IMR-90 (cell line): ENCODE measurements around the gene ALK. TPM values are rescaled to one million over a fixed set of nuclear protein-coding genes. Genes with fewer than 3 reads are reported as not detected.

Experiments
- ATAC-seq: fragments of 200-7000 bp; cut with Tn5 transposase; 2 replicates; pipeline ENCODE4 v1.9.1; 2020; ENCODE audit warnings: low read depth, mild to moderate bottlenecking, moderate library complexity
- BruUV-seq: library from RNA; stranded (reverse); fragments of 400-500 nt; replicated peaks from 2 replicates; lab custom pipeline; 2021; lab: Mats Ljungman, UMichigan
- CTCF ChIA-PET: fragments of 300-600 bp; formaldehyde crosslinking; extraction: SDS; loops from one replicate; lab custom pipeline; 2021; ENCODE audit warnings: antibody characterized with exemption; lab: Yijun Ruan, JAX
- POLR2A ChIA-PET: fragments of 300-600 bp; sonication (Branson Sonifier 250); formaldehyde crosslinking; loops from one replicate; lab custom pipeline; 2022; ENCODE audit warnings: antibody characterized with exemption; ENCODE audit not compliant: unreplicated experiment; lab: Charles Lee
- DNase-seq: peaks from one replicate; pipeline ENCODE4 v3.0.0; 2013
- H2AFZ ChIP-seq: replicated peaks from 2 replicates; pipeline ENCODE3; 2013; ENCODE audit warnings: low read length, mild to moderate bottlenecking; ENCODE audit not compliant: poor library complexity
- H2AK5ac ChIP-seq: 2 replicates; pipeline ENCODE4 v1.6.1; 2013; ENCODE audit warnings: low read depth, low read length, inconsistent platforms
- H2AK9ac ChIP-seq: replicated peaks from 2 replicates; pipeline ENCODE3; 2013; ENCODE audit warnings: mild to moderate bottlenecking, low read depth, low read length, moderate library complexity; ENCODE audit not compliant: poor library complexity
- H2BK120ac ChIP-seq: 2 replicates; pipeline ENCODE4 v1.6.1; 2013; ENCODE audit warnings: low read depth, low read length, inconsistent platforms
- H2BK15ac ChIP-seq: 3 replicates; pipeline ENCODE4 v1.6.1; 2013; ENCODE audit warnings: low read depth, low read length, inconsistent platforms
- H2BK20ac ChIP-seq: 2 replicates; pipeline ENCODE4 v1.6.1; 2013; ENCODE audit warnings: low read depth, mild to moderate bottlenecking, inconsistent platforms, low read length, moderate library complexity
- H2BK5ac ChIP-seq: 2 replicates; pipeline ENCODE4 v1.6.1; 2013; ENCODE audit warnings: mild to moderate bottlenecking, low read depth, low read length, inconsistent platforms; ENCODE audit not compliant: poor library complexity, severe bottlenecking
- H3K14ac ChIP-seq: replicated peaks from 2 replicates; pipeline ENCODE4 v1.6.1; 2013; ENCODE audit warnings: low read depth, low read length, inconsistent platforms
- H3K18ac ChIP-seq: 2 replicates; pipeline ENCODE4 v1.6.1; 2013; ENCODE audit warnings: low read depth, low read length, control low read depth
- H3K23ac ChIP-seq: 2 replicates; pipeline ENCODE4 v1.6.1; 2013; ENCODE audit warnings: low read depth, low read length, inconsistent platforms
- H3K27ac ChIP-seq: 2 replicates; pipeline ENCODE4 v1.5.1; 2013; ENCODE audit warnings: mild to moderate bottlenecking, control low read depth, low read length; ENCODE audit not compliant: insufficient read depth
- H3K27me3 ChIP-seq: 2 replicates; pipeline ENCODE4 v1.6.1; 2013; ENCODE audit warnings: low read length; ENCODE audit not compliant: control insufficient read depth, insufficient read depth
- H3K36me3 ChIP-seq: 2 replicates; pipeline ENCODE4 v1.6.1; 2013; ENCODE audit warnings: low read length, mixed read lengths; ENCODE audit not compliant: control insufficient read depth, insufficient read depth
- H3K4ac ChIP-seq: 2 replicates; pipeline ENCODE4 v1.6.1; 2013; ENCODE audit warnings: low read depth, low read length, inconsistent platforms
- H3K4me1 ChIP-seq: 2 replicates; pipeline ENCODE4 v1.6.1; 2013; ENCODE audit warnings: low read length, mixed read lengths; ENCODE audit not compliant: control insufficient read depth, insufficient read depth
- H3K4me2 ChIP-seq: 2 replicates; pipeline ENCODE4 v1.6.1; 2013; ENCODE audit warnings: low read depth, mild to moderate bottlenecking, control low read depth, low read length, moderate library complexity
- H3K4me3 ChIP-seq: 2 replicates; pipeline ENCODE4 v1.5.1; 2013; ENCODE audit warnings: low read depth, mild to moderate bottlenecking, control low read depth, low read length, moderate library complexity; ENCODE audit not compliant: insufficient read depth
- H3K56ac ChIP-seq: 2 replicates; pipeline ENCODE4 v1.6.1; 2013; ENCODE audit warnings: low read length, inconsistent platforms; ENCODE audit not compliant: insufficient read depth; ENCODE audit errors: extremely low read depth
- H3K79me1 ChIP-seq, 2 experiments: 2 replicates each; pipeline ENCODE4 v1.6.1; 2013; ENCODE audit warnings: low read length in 2 of 2, inconsistent platforms in 1 of 2, low read depth in 1 of 2
- H3K9ac ChIP-seq: 2 replicates; pipeline ENCODE4 v1.6.1; 2013; ENCODE audit warnings: low read depth, low read length, control low read depth
- H3K9me1 ChIP-seq: 2 replicates; pipeline ENCODE4 v1.6.1; 2013; ENCODE audit warnings: low read length, inconsistent platforms; ENCODE audit not compliant: insufficient read depth
- H3K9me3 ChIP-seq: 2 replicates; pipeline ENCODE4 v1.6.1; 2013; ENCODE audit warnings: low read length; ENCODE audit not compliant: control insufficient read depth, insufficient read depth
- H4K20me1 ChIP-seq: 2 replicates; pipeline ENCODE4 v1.6.1; 2013; ENCODE audit warnings: low read length, inconsistent platforms; ENCODE audit not compliant: insufficient read depth
- H4K5ac ChIP-seq: 2 replicates; pipeline ENCODE4 v1.6.1; 2013; ENCODE audit warnings: mild to moderate bottlenecking, low read depth, low read length, control low read depth
- H4K8ac ChIP-seq, 2 experiments: 2 replicates each; pipeline ENCODE4 v1.6.1; 2013; ENCODE audit warnings: low read depth in 2 of 2, low read length in 2 of 2, control low read depth in 1 of 2, inconsistent platforms in 1 of 2
- H4K91ac ChIP-seq: 2 replicates; pipeline ENCODE4 v1.6.1; 2013; ENCODE audit warnings: low read depth, low read length, inconsistent platforms; ENCODE audit not compliant: insufficient read depth
- MXI1 ChIP-seq: IDR thresholded peaks from 2 replicates; pipeline ENCODE4 v1.6.1; 2012; ENCODE audit warnings: low read depth, mild to moderate bottlenecking, low read length, moderate library complexity, borderline replicate concordance
- WGBS, 2 experiments: methylation state at CpG; one replicate each; pipeline versions ENCODE4 v1.1.5 to v1.1.7; 2013; ENCODE audit warnings: missing lambda C conversion rate in 2 of 2; ENCODE audit not compliant: insufficient read length in 1 of 2; ENCODE audit errors: extremely low coverage in 2 of 2; 5-methylcytosine and 5-hydroxymethylcytosine counted together
- dilution Hi-C: fragments of 300-500 bp; cut with HindIII; formaldehyde crosslinking; loops from one replicate; pipeline ENCODE4 v1.14.3; 2018; ENCODE audit warnings: low sequenced_read_pairs; ENCODE audit not compliant: unreplicated experiment
- in situ Hi-C: fragments of 300-500 bp; cut with MboI; formaldehyde crosslinking; loops from 3 replicates; pipeline ENCODE4 v1.14.3; 2019; ENCODE audit warnings: low sequenced_read_pairs, inconsistent platforms, mixed read lengths
- intact Hi-C: fragments of 100-400 bp; cut with micrococcal nuclease; formaldehyde crosslinking; loops from 2 replicates; pipeline ENCODE4 v1.10.0; 2022
- polyA plus RNA-seq, 3 experiments: library from polyadenylated mRNA; depleted of rRNA; stranded (reverse); fragments of >200 nt; gene quantifications; 2 replicates each; pipeline ENCODE4 v1.2.3, GENCODE V29; 2012; ENCODE audit warnings: low replicate concordance in 1 of 3
- total RNA-seq: library from RNA; depleted of rRNA; stranded (reverse); fragments of >200 nt; gene quantifications from 2 replicates; pipeline ENCODE4 v1.2.3, GENCODE V29; 2012

Gene ALK
- total and polyA plus RNA-seq, 2 of the 4 experiments (the other 2 are of a cell fraction): not detected

- H3K4me1 ChIP-seq: no peaks in the 10 kb centered on the region
- WGBS, 2 experiments: no CpG with 5 or more reads among the region's 4 CpGs
- H3K4ac ChIP-seq: 0 out of 2 replicates have a peak overlapping the region, but pooled peaks have one; percentile 5
- ATAC-seq (0 out of 2 replicates have a peak, but pooled peaks have one; percentile 29), DNase-seq (no peak)
- H3K56ac ChIP-seq: no peak overlapping the region
- intact Hi-C loops: no loop called here
- in situ Hi-C loops: no loop called here
- no peak overlapping the region for H2AK9ac ChIP-seq
- no peaks in the 10 kb centered on the region for H3K9me1 ChIP-seq
- no peaks in the 10 kb centered on the region for H3K36me3 ChIP-seq
- H4K8ac ChIP-seq: no peak overlapping the region
- H3K4me2 ChIP-seq: no peak overlapping the region
- H3K14ac ChIP-seq: no peak overlapping the region; the same call in 1 of the 2 replicates
- H2AK5ac ChIP-seq: no peak overlapping the region
- no peak overlapping the region for H3K23ac ChIP-seq
- no peak overlapping the region for H3K27ac ChIP-seq
- H2AFZ ChIP-seq: no peak overlapping the region
- BruUV-seq: no TSS peak
- ChIA-PET CTCF (no interaction called here), POLR2A (no interaction called here)
- no peak overlapping the region for H4K91ac ChIP-seq
- no peaks in the 10 kb centered on the region for H4K20me1 ChIP-seq
- dilution Hi-C loops: no loop called here
- no peak overlapping the region for H2BK15ac ChIP-seq
- H4K5ac ChIP-seq: no peak overlapping the region
- no peak overlapping the region for H2BK20ac ChIP-seq
- no peak overlapping the region for H2BK5ac ChIP-seq
- H3K4me3 ChIP-seq: no peak overlapping the region
- H3K9ac ChIP-seq: no peak overlapping the region
- H3K18ac ChIP-seq: no peak overlapping the region
- H2BK120ac ChIP-seq: no peak overlapping the region
- H3K27me3 ChIP-seq: 0 out of 2 replicates have a peak, but pooled peaks cover 2% of the 10 kb centered on the region
- no peaks in the 10 kb centered on the region for H3K79me1 ChIP-seq
- no peaks in the 10 kb centered on the region for H3K9me3 ChIP-seq
- TF ChIP-seq MXI1: no peak
Measured at GRCh38 chr2:29495536-29496060, 425.8 kb downstream of the ALK start.
